Smooth muscle cell (in vitro differentiated cells): ENCODE measurements around the gene CDC23. TPM values are rescaled to one million over a fixed set of nuclear protein-coding genes. Genes with fewer than 3 reads are reported as not detected.

Experiments used
- DNase-seq: peaks from one replicate; lab custom pipeline; 2025; ENCODE audit not compliant: unreplicated experiment; lab: John Stamatoyannopoulos, UW
- H2AFZ ChIP-seq: fragments of 200-600 bp; sonication (generic); 2 replicates; pipeline ENCODE4 v1.6.0; 2016; ENCODE audit warnings: antibody characterized with exemption, low read depth, mild to moderate bottlenecking
- H3F3A ChIP-seq: fragments of 200-600 bp; sonication (generic); 2 replicates; pipeline ENCODE4 v1.6.0; 2017; ENCODE audit warnings: antibody characterized with exemption, low read depth
- H3K27ac ChIP-seq: fragments of 200-600 bp; sonication (generic); 2 replicates; pipeline ENCODE4 v1.5.1; 2016; ENCODE audit warnings: low read depth, mild to moderate bottlenecking
- H3K27me3 ChIP-seq: fragments of 200-600 bp; sonication (generic); 2 replicates; pipeline ENCODE4 v1.6.1; 2016; ENCODE audit warnings: low read depth, mild to moderate bottlenecking
- H3K36me3 ChIP-seq: fragments of 200-600 bp; sonication (generic); 2 replicates; pipeline ENCODE4 v1.5.1; 2016; ENCODE audit warnings: low read depth
- H3K4me1 ChIP-seq: fragments of 200-600 bp; sonication (generic); 2 replicates; pipeline ENCODE4 v1.5.1; 2016; ENCODE audit warnings: low read depth
- H3K4me2 ChIP-seq: fragments of 200-600 bp; sonication (generic); 2 replicates; pipeline ENCODE4 v1.6.0; 2016; ENCODE audit warnings: mild to moderate bottlenecking
- H3K4me3 ChIP-seq: fragments of 200-600 bp; sonication (generic); 2 replicates; pipeline ENCODE4 v1.5.1; 2016; ENCODE audit warnings: mild to moderate bottlenecking
- H3K79me2 ChIP-seq: fragments of 200-600 bp; sonication (generic); 2 replicates; pipeline ENCODE4 v1.6.0; 2016; ENCODE audit warnings: low read depth, mild to moderate bottlenecking
- H3K9ac ChIP-seq: fragments of 200-600 bp; sonication (generic); 2 replicates; pipeline ENCODE4 v1.6.0; 2016; ENCODE audit warnings: low read depth
- H3K9me3 ChIP-seq: fragments of 200-600 bp; sonication (generic); replicated peaks from 2 replicates; pipeline ENCODE4 v1.5.1; 2016; ENCODE audit warnings: low read depth
- H4K20me1 ChIP-seq: fragments of 200-600 bp; sonication (generic); 2 replicates; pipeline ENCODE4 v1.6.0; 2016; ENCODE audit warnings: low read depth
- CTCF ChIP-seq: fragments of 200-600 bp; sonication (generic); IDR thresholded peaks from 2 replicates; pipeline ENCODE4 v1.5.1; 2017; ENCODE audit warnings: borderline replicate concordance, mild to moderate bottlenecking, antibody characterized with exemption; ENCODE audit not compliant: insufficient read depth, poor library complexity, severe bottlenecking
- WGBS: methylation state at CpG from one replicate; pipeline ENCODE4 v1.1.7; 2016; ENCODE audit warnings: low lambda C conversion rate; 5-methylcytosine and 5-hydroxymethylcytosine counted together
- polyA plus RNA-seq: library from polyadenylated mRNA; unstranded; fragments of >200 nt; fragmentation: Nextera tagmentation; extraction: Ambion mirVana; gene quantifications from 2 replicates; pipeline ENCODE4 v1.2.1, GENCODE V29; 2016
- total RNA-seq: library from RNA; depleted of rRNA; stranded (reverse); fragments of >200 nt; gene quantifications from 2 replicates; pipeline ENCODE4 v1.2.3, GENCODE V29; 2014

The CDC23 gene
- total and polyA plus RNA-seq, 2 experiments from 2014 or later, result 37.2 to 39.5 TPM

- H3K27me3 ChIP-seq, result no peaks in the 10 kb centered on the region
- no peak overlapping the region for H3K9ac ChIP-seq
- no peaks in the 10 kb centered on the region for H4K20me1 ChIP-seq
- H3F3A ChIP-seq, result peaks cover under 1% of the 10 kb centered on the region
- no peaks in the 10 kb centered on the region for H3K9me3 ChIP-seq
- no peaks in the 10 kb centered on the region for H3K4me1 ChIP-seq
- no peak overlapping the region for H3K4me3 ChIP-seq
- no peak overlapping the region for H3K27ac ChIP-seq
- DNase-seq, result no peak
- TF ChIP-seq CTCF, result no peak
- no peak overlapping the region for H3K4me2 ChIP-seq
- H3K79me2 ChIP-seq, result no peaks in the 10 kb centered on the region
- H3K36me3 ChIP-seq, result no peaks in the 10 kb centered on the region
- 95% methylated on average over 6 of the region's 6 CpGs for WGBS
- no peak overlapping the region for H2AFZ ChIP-seq
Measured at GRCh38 chr5:138224712-138225111, 11.6 kb upstream of the CDC23 start.

GRCh38 chr5:138223532-138223931 is 10.4 kb upstream of the CDC23 start:
- H3K9ac ChIP-seq, result no peak overlapping the region
- no peak overlapping the region for H3K4me3 ChIP-seq
- WGBS, result 90% methylated on average over 1 of the region's 1 CpG

GRCh38 chr5:138216799-138217198 is 3.7 kb upstream of the CDC23 start:
- 88% methylated on average over 2 of the region's 2 CpGs for WGBS
- DNase-seq, result no peak
- H3K36me3 ChIP-seq, result no peaks in the 10 kb centered on the region

More at GRCh38 chr5:138223532-138223931, 10.4 kb upstream of the CDC23 start:
- no peak for DNase-seq
- Histone ChIP-seq H3K36me3 (no peaks in the 10 kb centered on the region), H3K4me1 (no peaks in the 10 kb centered on the region), H3K27ac (no peak overlapping the region), H3K79me2 (no peaks in the 10 kb centered on the region), H2AFZ (peak overlapping the region; percentile 80), H3K27me3 (no peaks in the 10 kb centered on the region), H4K20me1 (no peaks in the 10 kb centered on the region), H3F3A (no peaks in the 10 kb centered on the region), H3K9me3 (no peaks in the 10 kb centered on the region), H3K4me2 (no peak overlapping the region)
- TF ChIP-seq CTCF, result no peak

More at GRCh38 chr5:138216799-138217198, 3.7 kb upstream of the CDC23 start:
- Histone ChIP-seq H3K27me3 (no peaks in the 10 kb centered on the region), H3K9ac (no peak overlapping the region), H3K9me3 (no peaks in the 10 kb centered on the region), H3K4me2 (no peak overlapping the region), H3K4me1 (peaks cover 8% of the 10 kb centered on the region), H2AFZ (no peak overlapping the region), H3K27ac (no peak overlapping the region), H3K79me2 (peaks cover 13% of the 10 kb centered on the region), H3K4me3 (no peak overlapping the region), H3F3A (no peaks in the 10 kb centered on the region), H4K20me1 (no peaks in the 10 kb centered on the region)
- no peak for TF ChIP-seq CTCF
